KOPT-K1 (cell line): ENCODE data around the gene STK24.
A peak's percentile ranks its signal among the peaks of the same experiment; 100 is the strongest.
"Not testable (repeated sequence)": the region's sequence is repeated elsewhere in the genome, so short reads cannot be mapped to it uniquely, and the experiment has no call there.

Source experiments
- H3K27ac ChIP-seq: fragments of 200-600 bp; sonication (generic); 2 replicates; pipeline ENCODE4 v1.5.1; 2016; ENCODE audit warnings: antibody characterized with exemption, mild to moderate bottlenecking, low read depth, low read length; ENCODE audit not compliant: poor library complexity, severe bottlenecking
- H3K36me3 ChIP-seq: fragments of 200-600 bp; sonication (generic); 2 replicates; pipeline ENCODE4 v1.5.1; 2017; ENCODE audit warnings: antibody characterized with exemption, mild to moderate bottlenecking, low read length, moderate library complexity; ENCODE audit not compliant: insufficient read depth
- H3K9me3 ChIP-seq: fragments of 200-600 bp; sonication (generic); 2 replicates; pipeline ENCODE4 v1.5.1; 2017; ENCODE audit warnings: antibody characterized with exemption, low read length, mild to moderate bottlenecking; ENCODE audit not compliant: insufficient read depth, poor library complexity, severe bottlenecking

The STK24 gene

GRCh38 chr13:98576963-98577835, at the start of gene STK24:
Gene STK24, minus strand, starts transcription at chr13:98577107. Its CDS starts 321 bp downstream, at chr13:98576786.
- H3K27ac ChIP-seq = peak within 1 kb of the TSS; percentile 80
- H3K9me3 ChIP-seq = no peaks in the 10 kb centered on the region
- no peaks in the 10 kb centered on the region for H3K36me3 ChIP-seq

GRCh38 chr13:98626298-98626935, 49.5 kb upstream of the STK24 start:
- Histone ChIP-seq H3K27ac (no peak overlapping the region), H3K9me3 (no peaks in the 10 kb centered on the region), H3K36me3 (no peaks in the 10 kb centered on the region)

GRCh38 chr13:98624589-98624988, 47.7 kb upstream of the STK24 start:
- H3K27ac ChIP-seq, H3K9me3 ChIP-seq, H3K36me3 ChIP-seq: not testable (repeated sequence)

GRCh38 chr13:98622931-98623331, 46.0 kb upstream of the STK24 start:
- Histone ChIP-seq H3K9me3 (no peaks in the 10 kb centered on the region), H3K27ac (no peak overlapping the region), H3K36me3 (no peaks in the 10 kb centered on the region)

- no peaks in the 10 kb centered on the region for H3K9me3 ChIP-seq
- H3K27ac ChIP-seq = no peak overlapping the region
These were observed 42.6 kb upstream of the STK24 start for GRCh38 chr13:98619556-98619955.

GRCh38 chr13:98615595-98615994, 38.7 kb upstream of the STK24 start:
- H3K9me3 ChIP-seq, H3K27ac ChIP-seq, H3K36me3 ChIP-seq: not testable (repeated sequence)

More at GRCh38 chr13:98619556-98619955, 42.6 kb upstream of the STK24 start:
- H3K36me3 ChIP-seq = no peaks in the 10 kb centered on the region

- Histone ChIP-seq H3K36me3 (no peaks in the 10 kb centered on the region), H3K27ac (no peak overlapping the region), H3K9me3 (no peaks in the 10 kb centered on the region)
These were observed 36.7 kb upstream of the STK24 start for GRCh38 chr13:98613591-98613990.

GRCh38 chr13:98609756-98610155, 32.8 kb upstream of the STK24 start:
- Histone ChIP-seq H3K9me3 (no peaks in the 10 kb centered on the region), H3K27ac (no peak overlapping the region), H3K36me3 (no peaks in the 10 kb centered on the region)

GRCh38 chr13:98606296-98606695, 29.4 kb upstream of the STK24 start:
- no peak overlapping the region for H3K27ac ChIP-seq
- no peaks in the 10 kb centered on the region for H3K36me3 ChIP-seq
- no peaks in the 10 kb centered on the region for H3K9me3 ChIP-seq

- Histone ChIP-seq H3K9me3 (no peaks in the 10 kb centered on the region), H3K36me3 (no peaks in the 10 kb centered on the region), H3K27ac (no peak overlapping the region)
These were observed 22.8 kb upstream of the STK24 start for GRCh38 chr13:98599502-98600328.

- Histone ChIP-seq H3K9me3 (no peaks in the 10 kb centered on the region), H3K27ac (no peak overlapping the region), H3K36me3 (no peaks in the 10 kb centered on the region)
These were observed 21.1 kb upstream of the STK24 start for GRCh38 chr13:98598043-98598442.

GRCh38 chr13:98595134-98595533, 18.2 kb upstream of the STK24 start:
- no peaks in the 10 kb centered on the region for H3K36me3 ChIP-seq
- H3K9me3 ChIP-seq = no peaks in the 10 kb centered on the region
- no peak overlapping the region for H3K27ac ChIP-seq

GRCh38 chr13:98592362-98592732, 15.4 kb upstream of the STK24 start:
- Histone ChIP-seq H3K36me3 (no peaks in the 10 kb centered on the region), H3K9me3 (no peaks in the 10 kb centered on the region), H3K27ac (no peak overlapping the region)

GRCh38 chr13:98591721-98592361, 14.9 kb upstream of the STK24 start:
- no peak overlapping the region for H3K27ac ChIP-seq
- H3K9me3 ChIP-seq = no peaks in the 10 kb centered on the region
- no peaks in the 10 kb centered on the region for H3K36me3 ChIP-seq

- H3K27ac ChIP-seq, H3K36me3 ChIP-seq, H3K9me3 ChIP-seq: not testable (repeated sequence)
These were observed 13.6 kb upstream of the STK24 start for GRCh38 chr13:98590471-98590870.
